Thyroid gland (tissue), 4 donors: ENCODE data around the gene PSMD1.

Experiments used
- CTCF ChIP-seq, 6 experiments: fragments of 200-600 bp in 3 of 6; fragments of 450-650 bp in 3 of 6; sonication (generic) in 3 of 6; IDR thresholded peaks; one replicate each; pipeline ENCODE4 v1.5.1; 2016 to 2019; ENCODE audit warnings: antibody characterized with exemption in 6 of 6, mild to moderate bottlenecking in 2 of 6, inconsistent platforms in 1 of 6, moderate library complexity in 1 of 6
- POLR2A ChIP-seq, 2 donors: fragments of 450-650 bp; IDR thresholded peaks; one replicate each; pipeline ENCODE4 v1.6.1; 2017; ENCODE audit warnings: antibody characterized with exemption in 2 of 2, mild to moderate bottlenecking in 2 of 2, moderate library complexity in 1 of 2

- TF ChIP-seq CTCF (IDR thresholded peaks at IDR 0.05) (no peak), POLR2A (IDR thresholded peaks at IDR 0.05) (no peak)
These were observed 119.4 kb downstream of the PSMD1 start for GRCh38 chr2:231176066-231176465.
